ENCODE data around the gene DISP3. TPM values are rescaled to one million over a fixed set of nuclear protein-coding genes. Genes with fewer than 3 reads are reported as not detected.

Gene DISP3
- polyA plus RNA-seq, 3 donors, result 0.01 TPM; not detected in 2

DNA sequence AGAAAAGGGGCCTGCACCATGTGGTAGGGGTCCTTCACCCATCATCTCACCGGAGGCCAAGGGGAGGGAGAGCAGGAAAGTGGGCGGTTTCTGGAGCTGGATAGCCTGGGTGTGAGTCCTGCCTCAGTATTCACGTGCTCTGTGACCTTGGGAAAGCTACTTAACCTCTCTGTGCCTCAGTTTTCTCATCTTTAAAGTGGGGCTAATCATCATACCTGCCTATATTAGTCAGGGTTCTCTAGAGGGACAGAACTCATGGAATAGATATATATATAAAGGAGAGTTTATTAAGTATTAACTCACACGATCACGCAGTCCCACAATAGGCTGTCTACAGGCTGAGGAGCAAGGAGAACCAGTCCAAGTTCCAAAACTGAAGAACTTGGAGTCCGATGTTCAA, 96.6 kb downstream of the DISP3 start:
- H3K9ac ChIP-seq (ENCODE audit: insufficient read depth, low read length, poor library complexity, severe bottlenecking), result no peak overlapping the region
- no peaks in the 10 kb centered on the region for H3K36me3 Mint-ChIP-seq
- H3K4me1 Mint-ChIP-seq, result no peaks in the 10 kb centered on the region
- no peak overlapping the region for H3K4me2 ChIP-seq (replicated peaks; ENCODE audit: extremely low read depth, low read length, poor library complexity, severe bottlenecking)
- H3K36me3 ChIP-seq (replicated peaks in 1 of 2; ENCODE audit: control insufficient read depth in 1 of 2, insufficient read depth in 2 of 2, low read length in 2 of 2), result no peaks in the 10 kb centered on the region
- no peaks in the 10 kb centered on the region for H4K20me1 ChIP-seq (ENCODE audit: insufficient read depth, low read length)
- no peak for DNase-seq
- H3K79me2 ChIP-seq (ENCODE audit: insufficient read depth, low read length), result no peaks in the 10 kb centered on the region
- H3K9me3 ChIP-seq (replicated peaks in 1 of 2; ENCODE audit: control insufficient read depth in 1 of 2, insufficient read depth in 1 of 2, low read length in 2 of 2), result no peaks in the 10 kb centered on the region
- no peaks in the 10 kb centered on the region for H3K27me3 ChIP-seq (ENCODE audit: control insufficient read depth in 2 of 2, insufficient read depth in 2 of 2, low read length in 2 of 2)
- no peak overlapping the region for H2AFZ ChIP-seq (ENCODE audit: insufficient read depth, low read depth, low read length, poor library complexity, severe bottlenecking)
- H3K4me3 Mint-ChIP-seq, result no peak overlapping the region
- peaks cover 1 to 13% (median 12%) of the 10 kb centered on the region in 3 donors for H3K27me3 Mint-ChIP-seq (ENCODE audit: low read depth in 3 of 3)
- H3K27ac Mint-ChIP-seq, result no peak overlapping the region
- WGBS (ENCODE audit: insufficient coverage), result 92% methylated on average over 5 of the region's 6 CpGs
- H3K4me1 ChIP-seq (ENCODE audit: control insufficient read depth in 1 of 2, insufficient read depth in 2 of 2, low read length in 2 of 2), result no peaks in the 10 kb centered on the region
- H3K27ac ChIP-seq (ENCODE audit: low read depth in 1 of 2, low read length in 2 of 2), result no peak overlapping the region
- H3K9me3 Mint-ChIP-seq, result peaks cover 0 to 3% (median 0%) of the 10 kb centered on the region in 7 donors
- no peak overlapping the region for H3K4me3 ChIP-seq (replicated peaks in 1 of 3; ENCODE audit: low read depth in 2 of 3, low read length in 3 of 3)
- TF ChIP-seq, protein P1, sequence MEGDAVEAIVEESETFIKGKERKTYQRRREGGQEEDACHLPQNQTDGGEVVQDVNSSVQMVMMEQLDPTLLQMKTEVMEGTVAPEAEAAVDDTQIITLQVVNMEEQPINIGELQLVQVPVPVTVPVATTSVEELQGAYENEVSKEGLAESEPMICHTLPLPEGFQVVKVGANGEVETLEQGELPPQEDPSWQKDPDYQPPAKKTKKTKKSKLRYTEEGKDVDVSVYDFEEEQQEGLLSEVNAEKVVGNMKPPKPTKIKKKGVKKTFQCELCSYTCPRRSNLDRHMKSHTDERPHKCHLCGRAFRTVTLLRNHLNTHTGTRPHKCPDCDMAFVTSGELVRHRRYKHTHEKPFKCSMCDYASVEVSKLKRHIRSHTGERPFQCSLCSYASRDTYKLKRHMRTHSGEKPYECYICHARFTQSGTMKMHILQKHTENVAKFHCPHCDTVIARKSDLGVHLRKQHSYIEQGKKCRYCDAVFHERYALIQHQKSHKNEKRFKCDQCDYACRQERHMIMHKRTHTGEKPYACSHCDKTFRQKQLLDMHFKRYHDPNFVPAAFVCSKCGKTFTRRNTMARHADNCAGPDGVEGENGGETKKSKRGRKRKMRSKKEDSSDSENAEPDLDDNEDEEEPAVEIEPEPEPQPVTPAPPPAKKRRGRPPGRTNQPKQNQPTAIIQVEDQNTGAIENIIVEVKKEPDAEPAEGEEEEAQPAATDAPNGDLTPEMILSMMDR (IDR thresholded peaks at IDR 0.05), result no peak
- intact Hi-C loops (cut with micrococcal nuclease), result no loop called here

DNA sequence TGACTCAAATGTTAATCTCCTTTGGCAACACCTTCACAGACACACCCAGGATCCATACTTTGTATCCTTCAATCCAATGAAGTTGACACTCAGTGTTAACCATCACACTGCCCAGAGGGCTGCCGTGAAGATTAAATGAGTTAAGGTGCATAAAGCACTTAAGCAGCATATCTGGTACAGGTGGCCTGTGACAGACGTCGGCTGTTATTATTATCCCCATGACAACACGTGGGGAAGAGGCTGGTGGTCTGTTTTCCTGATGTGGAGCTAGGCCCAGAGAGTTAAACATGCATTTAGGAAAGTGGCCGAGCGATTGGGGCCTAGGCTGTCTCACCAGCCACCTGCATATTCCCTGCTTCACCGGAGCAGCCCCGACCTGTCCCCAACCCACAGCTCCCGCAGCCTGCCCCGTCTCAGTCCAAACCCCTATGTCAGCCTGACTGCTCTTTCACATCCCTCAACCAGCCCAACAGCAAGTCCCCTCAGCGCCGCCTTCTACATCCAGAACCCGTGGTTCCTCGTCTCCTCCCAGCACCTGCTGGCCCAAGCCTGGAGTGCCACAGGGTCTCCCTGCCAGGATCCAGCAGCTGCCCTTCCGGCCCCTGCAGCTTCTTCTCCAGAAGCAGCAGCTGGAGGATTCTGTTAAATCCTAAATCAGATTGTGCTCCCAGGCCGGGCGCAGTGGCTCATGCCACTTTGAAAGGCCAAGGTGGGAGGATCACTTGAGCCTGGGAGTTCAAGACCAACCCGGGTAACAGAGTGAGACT, 97.3 kb downstream of the DISP3 start:
- H3K27ac Mint-ChIP-seq, result no peak overlapping the region
- no peaks in the 10 kb centered on the region for H3K27me3 ChIP-seq (ENCODE audit: control insufficient read depth in 2 of 2, insufficient read depth in 2 of 2, low read length in 2 of 2)
- intact Hi-C loops (cut with micrococcal nuclease), result no loop called here
- 95% methylated on average over 17 of the region's 18 CpGs for WGBS (ENCODE audit: insufficient coverage)
- no peak for DNase-seq
- H2AFZ ChIP-seq (ENCODE audit: insufficient read depth, low read depth, low read length, poor library complexity, severe bottlenecking), result no peak overlapping the region
- no peaks in the 10 kb centered on the region for H3K4me1 Mint-ChIP-seq
- H3K4me3 Mint-ChIP-seq, result no peak overlapping the region
- no peak overlapping the region for H3K9ac ChIP-seq (ENCODE audit: insufficient read depth, low read length, poor library complexity, severe bottlenecking)
- no peaks in the 10 kb centered on the region for H3K9me3 ChIP-seq (replicated peaks in 1 of 2; ENCODE audit: control insufficient read depth in 1 of 2, insufficient read depth in 1 of 2, low read length in 2 of 2)
- no peaks in the 10 kb centered on the region for H3K36me3 ChIP-seq (replicated peaks in 1 of 2; ENCODE audit: control insufficient read depth in 1 of 2, insufficient read depth in 2 of 2, low read length in 2 of 2)
- no peak overlapping the region for H3K4me2 ChIP-seq (replicated peaks; ENCODE audit: extremely low read depth, low read length, poor library complexity, severe bottlenecking)
- no peak overlapping the region for H3K27ac ChIP-seq (ENCODE audit: low read depth in 1 of 2, low read length in 2 of 2)
- no peaks in the 10 kb centered on the region for H3K4me1 ChIP-seq (ENCODE audit: control insufficient read depth in 1 of 2, insufficient read depth in 2 of 2, low read length in 2 of 2)
- H3K36me3 Mint-ChIP-seq, result no peaks in the 10 kb centered on the region
- H3K27me3 Mint-ChIP-seq (ENCODE audit: low read depth in 3 of 3), result peaks cover 1 to 11% (median 9%) of the 10 kb centered on the region in 3 donors
- TF ChIP-seq, protein P1 (IDR thresholded peaks at IDR 0.05), result no peak
- peaks cover 0 to 3% (median 0%) of the 10 kb centered on the region in 7 donors for H3K9me3 Mint-ChIP-seq
- no peaks in the 10 kb centered on the region for H3K79me2 ChIP-seq (ENCODE audit: insufficient read depth, low read length)
- H4K20me1 ChIP-seq (ENCODE audit: insufficient read depth, low read length), result no peaks in the 10 kb centered on the region
- H3K4me3 ChIP-seq (replicated peaks in 1 of 3; ENCODE audit: low read depth in 2 of 3, low read length in 3 of 3), result no peak overlapping the region
